Lower lobe of right lung (tissue), 2 donors: ENCODE measurements around the gene NKRF. TPM values are rescaled to one million over a fixed set of nuclear protein-coding genes. Genes with fewer than 3 reads are reported as not detected.

Experiments
- ATAC-seq, 2 donors: fragments of 200-7000 bp; cut with Tn5 transposase; one replicate each; pipeline ENCODE4 v1.9.1; 2020 to 2022; ENCODE audit warnings: mild to moderate bottlenecking in 2 of 2, moderate library complexity in 2 of 2
- DNase-seq: peaks from one replicate; pipeline ENCODE4 v3.0.0-alpha.2; 2020
- H3K27ac ChIP-seq: fragments of 200-600 bp; one replicate; pipeline ENCODE4 v1.8.0; 2022
- H3K27me3 ChIP-seq: fragments of 200-600 bp; one replicate; pipeline ENCODE4 v1.8.0; 2022; ENCODE audit warnings: low read depth
- H3K36me3 ChIP-seq: fragments of 200-600 bp; one replicate; pipeline ENCODE4 v1.8.0; 2022; ENCODE audit warnings: mild to moderate bottlenecking
- H3K4me1 ChIP-seq: fragments of 200-600 bp; one replicate; pipeline ENCODE4 v1.8.0; 2022
- H3K4me3 ChIP-seq: fragments of 200-600 bp; one replicate; pipeline ENCODE4 v1.8.0; 2022; ENCODE audit warnings: mild to moderate bottlenecking
- H3K9me3 ChIP-seq: fragments of 200-600 bp; one replicate; pipeline ENCODE4 v1.8.0; 2022
- CTCF ChIP-seq: fragments of 200-600 bp; IDR thresholded peaks from one replicate; pipeline ENCODE4 v1.8.0; 2022; ENCODE audit warnings: antibody characterized with exemption, mild to moderate bottlenecking
- intact Hi-C: fragments of 100-400 bp; cut with DNase I; formaldehyde crosslinking; loops from one replicate; pipeline ENCODE4 v1.11.0; 2022
- total RNA-seq: library from RNA; stranded (reverse); fragmentation: NEBNext Ultra II Directional; extraction: Animal tissue kit (Norgen Biotek cat#: 25700); gene quantifications from one replicate; pipeline ENCODE4 v1.2.1, GENCODE V29; 2021
- donor health status: DM: no; HTN: yes; CAD: no; lungs with severe emphysema.

The NKRF gene
- total RNA-seq, 1 donor from 2014 or later: 7.3 TPM

DNA sequence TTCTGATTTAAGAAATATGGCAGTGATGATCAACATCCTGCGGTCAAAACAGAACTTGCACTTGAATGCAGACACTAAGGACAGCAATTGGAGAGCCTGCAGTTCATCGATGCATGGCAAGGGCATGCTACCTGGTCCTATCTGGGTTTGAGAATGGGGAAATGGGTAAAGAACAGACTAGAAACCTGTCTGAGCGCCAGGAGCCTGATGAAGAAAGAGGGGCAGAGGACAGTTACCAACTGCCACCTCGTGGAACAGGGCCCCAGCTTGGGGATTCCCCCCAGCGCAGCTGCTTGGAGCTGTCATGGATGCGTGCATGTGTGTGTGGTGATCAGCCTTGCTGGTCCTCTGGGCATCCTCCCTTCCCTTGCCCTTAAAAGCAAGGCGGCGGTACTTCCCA is 30.2 kb upstream of the NKRF start:
- Histone ChIP-seq H3K36me3 (no peaks in the 10 kb centered on the region), H3K27ac (no peak overlapping the region), H3K4me1 (no peaks in the 10 kb centered on the region), H3K4me3 (no peak overlapping the region), H3K27me3 (no peaks in the 10 kb centered on the region), H3K9me3 (no peaks in the 10 kb centered on the region)
- ATAC-seq (no peak), DNase-seq (no peak)
- no peak for TF ChIP-seq CTCF
- intact Hi-C loops: no loop called here

- Histone ChIP-seq H3K9me3 (no peaks in the 10 kb centered on the region), H3K4me1 (no peaks in the 10 kb centered on the region), H3K36me3 (no peaks in the 10 kb centered on the region), H3K27ac (no peak overlapping the region), H3K27me3 (no peaks in the 10 kb centered on the region), H3K4me3 (no peak overlapping the region)
- no peak for DNase-seq
- no peak for ATAC-seq
- TF ChIP-seq CTCF: no peak
- intact Hi-C loops: no loop called here
Observed at GRCh38 chrX:119635799-119636198, 29.6 kb upstream of the NKRF start.

DNA sequence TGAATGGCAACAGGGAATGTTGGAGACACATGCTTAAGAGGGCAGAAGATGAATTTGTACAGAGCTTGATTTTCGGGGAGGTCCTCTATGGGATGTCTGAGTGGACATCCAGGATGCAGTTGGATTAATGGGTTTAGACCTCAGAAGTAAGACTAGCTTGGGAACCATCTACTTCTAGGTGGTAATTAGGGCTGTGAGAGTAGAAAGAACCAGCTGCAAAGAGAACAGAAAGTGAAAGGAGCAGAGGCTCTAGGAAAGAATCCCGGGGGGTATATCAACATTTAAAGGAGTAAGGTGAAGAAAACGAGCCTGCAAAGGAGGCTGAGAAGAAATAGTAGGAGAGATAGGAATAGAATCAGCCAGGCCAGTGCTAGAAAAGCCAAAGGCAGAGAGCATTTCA is 29.0 kb upstream of the NKRF start:
- no peak for TF ChIP-seq CTCF
- DNase-seq (no peak), ATAC-seq (no peak)
- Histone ChIP-seq H3K9me3 (no peaks in the 10 kb centered on the region), H3K27ac (no peak overlapping the region), H3K4me1 (no peaks in the 10 kb centered on the region), H3K4me3 (no peak overlapping the region), H3K27me3 (no peaks in the 10 kb centered on the region), H3K36me3 (no peaks in the 10 kb centered on the region)
- intact Hi-C loops: no loop called here

GRCh38 chrX:119625843-119626242 is 19.6 kb upstream of the NKRF start:
- Histone ChIP-seq H3K4me1 (peaks cover 5% of the 10 kb centered on the region), H3K4me3 (no peak overlapping the region), H3K9me3 (no peaks in the 10 kb centered on the region), H3K27me3 (no peaks in the 10 kb centered on the region), H3K27ac (no peak overlapping the region), H3K36me3 (no peaks in the 10 kb centered on the region)
- no peak for TF ChIP-seq CTCF
- ATAC-seq (no peak), DNase-seq (no peak)
- intact Hi-C loops: no loop called here

DNA sequence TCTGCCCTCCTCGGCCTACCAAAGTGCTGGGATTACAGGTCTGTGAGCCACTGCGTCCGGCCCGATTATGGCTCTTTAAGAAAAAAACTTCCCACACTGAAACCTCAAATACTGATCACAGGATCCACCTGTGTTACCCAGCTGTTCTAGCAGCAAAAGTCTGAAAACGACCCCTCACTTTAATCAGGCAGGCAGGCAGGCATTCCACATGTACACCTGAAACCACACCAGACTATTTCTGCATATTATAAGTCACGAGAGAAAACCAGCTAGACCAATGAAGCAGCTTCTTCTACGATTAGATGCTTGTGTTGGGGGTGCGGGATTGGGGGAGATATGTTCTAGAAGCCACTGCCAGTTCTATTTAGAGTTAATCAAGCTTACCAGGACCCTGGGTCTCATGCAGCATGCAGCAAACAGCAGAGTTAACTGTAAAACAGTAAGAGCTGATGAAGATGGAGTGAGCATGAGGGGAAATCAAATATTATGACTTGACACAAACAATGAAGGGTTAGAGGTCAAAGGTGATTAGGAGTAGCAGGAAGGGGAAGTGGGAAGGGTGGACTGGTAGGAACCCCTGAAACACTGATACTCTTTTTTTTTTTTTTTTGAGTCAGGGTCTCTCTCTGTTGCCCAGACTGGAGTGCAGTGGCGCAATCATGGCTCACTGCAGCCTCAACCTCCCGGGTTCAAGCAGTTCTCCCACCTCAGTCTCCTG is 18.9 kb upstream of the NKRF start:
- no peaks in the 10 kb centered on the region for H3K9me3 ChIP-seq
- ATAC-seq: no peak
- no peak for DNase-seq
- no peak for TF ChIP-seq CTCF
- no peaks in the 10 kb centered on the region for H3K36me3 ChIP-seq
- intact Hi-C loops: no loop called here
- no peak overlapping the region for H3K4me3 ChIP-seq
- no peak overlapping the region for H3K27ac ChIP-seq
- H3K27me3 ChIP-seq: no peaks in the 10 kb centered on the region
- peaks cover 5% of the 10 kb centered on the region for H3K4me1 ChIP-seq
